ENCODE measurements around the gene ITGAE. TPM values are rescaled to one million over a fixed set of nuclear protein-coding genes. Genes with fewer than 3 reads are reported as not detected.

The ITGAE gene
- total and polyA plus RNA-seq, 10 of the 15 experiments (the other 5 are each of a cell fraction or from before 2014, with no cell fraction given) = 13.1 to 161 (median 34.8) TPM

GRCh38 chr17:3669085-3669347 is 132.0 kb downstream of the ITGAE start (continued):
- TF ChIP-seq POLR2A (IDR thresholded peaks at IDR 0.05; ENCODE audit: low read depth, low read length) = no peak
- TF ChIP-seq LARP7 (IDR thresholded peaks at IDR 0.05) = peak; percentile 73; the same call in 1 of the 2 replicates
- TF ChIP-seq POU2F2 (IDR thresholded peaks at IDR 0.05; ENCODE audit: borderline replicate concordance, low read depth, low read length) = no peak
- no peak for TF ChIP-seq ZNF687 (IDR thresholded peaks at IDR 0.05)
- TF ChIP-seq FOXK2 (IDR thresholded peaks at IDR 0.05) = no peak

DNA sequence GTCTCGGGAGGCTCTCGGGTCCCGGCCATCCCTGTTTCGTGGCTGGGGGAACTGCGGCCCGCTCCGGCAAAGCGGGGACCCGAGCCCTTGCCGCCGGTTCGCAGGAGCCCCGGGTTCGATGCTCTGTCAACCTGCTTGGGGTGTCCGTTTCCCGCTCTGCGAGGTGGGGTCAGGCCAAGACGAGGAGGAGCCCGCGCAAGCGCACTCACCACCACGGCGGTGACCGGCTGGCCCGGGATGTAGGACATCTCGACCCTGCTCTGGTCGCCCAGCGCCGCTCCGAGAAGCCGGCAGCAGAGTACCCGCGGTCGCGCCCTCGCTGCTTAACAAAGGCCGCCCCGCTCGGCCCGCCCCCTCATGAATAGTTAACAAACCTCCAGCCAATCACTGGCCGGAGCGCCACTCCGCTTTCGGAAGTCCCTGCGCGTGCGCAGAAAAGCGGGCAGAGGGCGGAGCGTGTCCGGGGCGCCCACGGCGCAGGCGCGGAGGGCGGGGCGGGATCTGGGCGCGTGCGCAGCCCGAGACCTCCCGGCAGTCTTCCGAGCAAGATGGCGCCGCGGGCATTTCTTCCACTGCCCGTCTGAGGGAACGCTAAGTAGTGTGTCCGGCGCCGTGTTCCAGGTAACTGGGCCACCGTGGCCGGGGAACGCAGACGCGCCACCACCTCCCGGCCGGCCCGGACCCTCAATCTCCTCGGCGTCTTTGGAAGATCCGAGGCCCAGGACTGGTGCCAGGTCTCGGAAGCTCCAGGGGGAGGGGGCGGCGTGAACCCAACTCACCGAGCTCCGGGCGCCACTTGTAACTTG is 132.5 kb downstream of the ITGAE start, which contains the start of the genes EMC6 and TAX1BP3:
EMC6 (plus strand) TSS at position 534 of the 806 bp plus-strand sequence. CDS start 335 bp downstream, outside the sequence.
TAX1BP3 (minus strand) TSS at position 300 of the 806 bp plus-strand sequence; CDS start at position 248, 52 bp downstream.
- ChIA-PET SMC1A (ENCODE audit: uncharacterized antibody, unreplicated experiment) (no interaction called here), RAD21 (ENCODE audit: unreplicated experiment) (interaction anchor here (0.6 kb wide), 1 partner anchor 92 kb away, joined by 3 read pairs; no protein-coding TSS in a partner anchor), CTCF (interaction anchor here (1.0 kb wide), 1 partner anchor 32 kb away, joined by 4 read pairs; the partner anchor contains the start of genes CTNS and SHPK), POLR2A (interaction anchor here (0.6 kb wide), 1 partner anchor 67 kb away, joined by 3 read pairs; no protein-coding TSS in a partner anchor)
- Histone ChIP-seq H2AFZ (ENCODE audit: control insufficient read depth, low read depth, low read length) (peak within 1 kb of the TSS; percentile 96), H3K4me3 (peak within 1 kb of the TSS; percentile 84), H3K9me3 (replicated peaks; ENCODE audit: control insufficient read depth, insufficient read depth, low read length) (no peaks in the 10 kb centered on the region), H3K4me2 (ENCODE audit: control insufficient read depth, insufficient read depth) (peak within 1 kb of the TSS; percentile 99), H3K9ac (ENCODE audit: control insufficient read depth, insufficient read depth, low read length) (peak within 1 kb of the TSS; percentile 98), H3K79me2 (ENCODE audit: control insufficient read depth, insufficient read depth, low read length) (peaks cover 20% of the 10 kb centered on the region), H4K20me1 (ENCODE audit: control insufficient read depth, insufficient read depth) (no peaks in the 10 kb centered on the region), H3K4me1 (ENCODE audit: control insufficient read depth, insufficient read depth, low read length) (peaks cover 8% of the 10 kb centered on the region), H3K27ac (ENCODE audit: control insufficient read depth, insufficient read depth) (peak within 1 kb of the TSS; percentile 86), H3K27me3 (replicated peaks in 1 of 2; ENCODE audit: control insufficient read depth in 2 of 2, insufficient read depth in 2 of 2, low read length in 1 of 2) (no peaks in the 10 kb centered on the region), H3K36me3 (ENCODE audit: control insufficient read depth in 2 of 2, insufficient read depth in 2 of 2, low read length in 1 of 2) (no peaks in the 10 kb centered on the region)
- FAIRE-seq = peak; percentile 96
- DNase-seq (ENCODE audit: low read depth, low spot score) = peak; percentile 86
- intact Hi-C loops (cut with micrococcal nuclease; ENCODE audit: unreplicated experiment) (loop anchor here (10.0 kb wide), 1 partner anchor 114 kb away; the partner anchor contains the start of gene TRPV3), in situ Hi-C loops (cut with MboI) (no loop called here)
- 1% methylated on average over 87 of the region's 89 CpGs for WGBS (ENCODE audit: insufficient coverage, insufficient replicate concordance, low lambda C conversion rate, missing lambda C conversion rate)
- ATAC-seq = peak; percentile 97
- BruUV-seq (replicated peaks) = no TSS peak
- TF ChIP-seq HDGF (IDR thresholded peaks at IDR 0.05) (0 out of 2 replicates have a peak, but pooled peaks have one; percentile 39), RUNX3 (IDR thresholded peaks at IDR 0.05; ENCODE audit: low read length) (no peak), NFYB (IDR thresholded peaks at IDR 0.05; ENCODE audit: insufficient read depth, low read depth, low read length) (peak; percentile 92), HCFC1 (IDR thresholded peaks at IDR 0.05; ENCODE audit: low read length) (peak; percentile 56), BCL11A (IDR thresholded peaks at IDR 0.05; ENCODE audit: low read depth, low read length) (no peak), NFXL1 (IDR thresholded peaks at IDR 0.05; ENCODE audit: borderline replicate concordance) (no peak), GABPA (IDR thresholded peaks at IDR 0.05; ENCODE audit: low read depth) (no peak), MXI1 (IDR thresholded peaks at IDR 0.05; ENCODE audit: low read depth, low read length) (peak; percentile 48; the same call in 1 of the 2 replicates), CHD2 (IDR thresholded peaks at IDR 0.05; ENCODE audit: borderline replicate concordance, low read depth, low read length) (peak; percentile 43; the same call in 1 of the 2 replicates), ZBED1 (IDR thresholded peaks at IDR 0.05; ENCODE audit: borderline replicate concordance) (no peak), JUND (IDR thresholded peaks at IDR 0.05; ENCODE audit: low read depth, low read length) (no peak), POU2F2 (IDR thresholded peaks at IDR 0.05; ENCODE audit: borderline replicate concordance, low read depth, low read length) (peak; percentile 82; the same call in 2 of the 3 replicates)
- TF ChIP-seq, protein P1, sequence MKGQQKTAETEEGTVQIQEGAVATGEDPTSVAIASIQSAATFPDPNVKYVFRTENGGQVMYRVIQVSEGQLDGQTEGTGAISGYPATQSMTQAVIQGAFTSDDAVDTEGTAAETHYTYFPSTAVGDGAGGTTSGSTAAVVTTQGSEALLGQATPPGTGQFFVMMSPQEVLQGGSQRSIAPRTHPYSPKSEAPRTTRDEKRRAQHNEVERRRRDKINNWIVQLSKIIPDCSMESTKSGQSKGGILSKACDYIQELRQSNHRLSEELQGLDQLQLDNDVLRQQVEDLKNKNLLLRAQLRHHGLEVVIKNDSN (IDR thresholded peaks at IDR 0.05; ENCODE audit: borderline replicate concordance, extremely low read length, insufficient read depth, low read depth, low read length) = no peak
- TF ChIP-seq, protein P2, sequence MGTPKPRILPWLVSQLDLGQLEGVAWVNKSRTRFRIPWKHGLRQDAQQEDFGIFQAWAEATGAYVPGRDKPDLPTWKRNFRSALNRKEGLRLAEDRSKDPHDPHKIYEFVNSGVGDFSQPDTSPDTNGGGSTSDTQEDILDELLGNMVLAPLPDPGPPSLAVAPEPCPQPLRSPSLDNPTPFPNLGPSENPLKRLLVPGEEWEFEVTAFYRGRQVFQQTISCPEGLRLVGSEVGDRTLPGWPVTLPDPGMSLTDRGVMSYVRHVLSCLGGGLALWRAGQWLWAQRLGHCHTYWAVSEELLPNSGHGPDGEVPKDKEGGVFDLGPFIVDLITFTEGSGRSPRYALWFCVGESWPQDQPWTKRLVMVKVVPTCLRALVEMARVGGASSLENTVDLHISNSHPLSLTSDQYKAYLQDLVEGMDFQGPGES (IDR thresholded peaks at IDR 0.05) = no peak

All from GM12878 (cell line).